HG03039 (cell line): ENCODE data around the gene GRIP2.

Source experiments
- ATAC-seq: cut with Tn5 transposase; IDR thresholded peaks from one replicate; pipeline ENCODE4 v1.9.1; 2021; ENCODE audit warnings: mild to moderate bottlenecking, moderate library complexity; ENCODE audit not compliant: unreplicated experiment

The GRIP2 gene

GRCh38 chr3:14472471-14473351 is 67.4 kb downstream of the GRIP2 start:
- ATAC-seq: no peak

GRCh38 chr3:14471690-14472089 is 68.5 kb downstream of the GRIP2 start:
- no peak for ATAC-seq

- no peak for ATAC-seq
Measured at GRCh38 chr3:14471016-14471415, 69.1 kb downstream of the GRIP2 start.

GRCh38 chr3:14470461-14470860 is 69.7 kb downstream of the GRIP2 start:
- no peak for ATAC-seq

- no peak for ATAC-seq
Measured at GRCh38 chr3:14468621-14468981, 71.5 kb downstream of the GRIP2 start.

GRCh38 chr3:14467814-14468620 is 72.1 kb downstream of the GRIP2 start:
- ATAC-seq: no peak

GRCh38 chr3:14466179-14466903 is 73.8 kb downstream of the GRIP2 start:
- ATAC-seq: no peak

- no peak for ATAC-seq
Measured at GRCh38 chr3:14465425-14465824, 74.7 kb downstream of the GRIP2 start.

GRCh38 chr3:14464521-14464920 is 75.6 kb downstream of the GRIP2 start:
- no peak for ATAC-seq

GRCh38 chr3:14464141-14464465 is 76.0 kb downstream of the GRIP2 start:
- ATAC-seq: no peak

- ATAC-seq: no peak
Measured at GRCh38 chr3:14463330-14464140, 76.6 kb downstream of the GRIP2 start.

GRCh38 chr3:14462738-14463137 is 77.4 kb downstream of the GRIP2 start:
- ATAC-seq: no peak

GRCh38 chr3:14461748-14462324 is 78.3 kb downstream of the GRIP2 start:
- no peak for ATAC-seq

GRCh38 chr3:14461006-14461747 is 79.0 kb downstream of the GRIP2 start:
- ATAC-seq: no peak

- ATAC-seq: no peak
Measured at GRCh38 chr3:14460342-14461005, 79.7 kb downstream of the GRIP2 start.

GRCh38 chr3:14459787-14460186 is 80.4 kb downstream of the GRIP2 start:
- ATAC-seq: no peak

GRCh38 chr3:14459384-14459783 is 80.8 kb downstream of the GRIP2 start:
- ATAC-seq: no peak

- no peak for ATAC-seq
Measured at GRCh38 chr3:14458434-14459275, 81.5 kb downstream of the GRIP2 start.
